AG09319 (cell line): ENCODE results near the gene ALS2.

Experiments
- DNase-seq: peaks from one replicate; pipeline ENCODE4 v3.0.0-alpha.2; 2010; ENCODE audit warnings: low read depth; ENCODE audit errors: extremely low read depth
- TF ChIP-seq, protein P1 (sequence below): IDR thresholded peaks from 2 replicates; pipeline ENCODE4 v1.5.1; 2011; ENCODE audit warnings: low read depth, mild to moderate bottlenecking, inconsistent platforms, low read length, moderate library complexity

The ALS2 gene

DNA sequence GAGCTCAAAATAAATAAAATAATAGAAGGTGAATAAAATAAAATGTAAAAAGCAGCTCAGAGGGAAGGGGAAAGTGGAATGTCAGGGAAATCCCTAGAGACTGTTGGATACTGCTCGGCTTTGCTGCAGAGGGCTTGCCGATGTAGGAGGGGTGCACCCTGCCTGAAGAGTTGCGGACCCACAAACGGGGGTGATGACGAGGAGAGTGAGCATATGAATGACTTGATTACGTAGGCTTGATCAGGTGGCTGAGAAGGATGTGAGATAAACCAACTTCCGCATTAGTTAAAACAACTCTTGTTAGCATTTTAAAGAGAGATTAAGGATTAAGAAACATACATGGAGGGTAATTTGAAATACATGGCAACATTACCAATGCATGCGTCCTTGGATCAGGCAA lies 116.4 kb downstream of the ALS2 start:
- DNase-seq = no peak
- TF ChIP-seq, protein P1, sequence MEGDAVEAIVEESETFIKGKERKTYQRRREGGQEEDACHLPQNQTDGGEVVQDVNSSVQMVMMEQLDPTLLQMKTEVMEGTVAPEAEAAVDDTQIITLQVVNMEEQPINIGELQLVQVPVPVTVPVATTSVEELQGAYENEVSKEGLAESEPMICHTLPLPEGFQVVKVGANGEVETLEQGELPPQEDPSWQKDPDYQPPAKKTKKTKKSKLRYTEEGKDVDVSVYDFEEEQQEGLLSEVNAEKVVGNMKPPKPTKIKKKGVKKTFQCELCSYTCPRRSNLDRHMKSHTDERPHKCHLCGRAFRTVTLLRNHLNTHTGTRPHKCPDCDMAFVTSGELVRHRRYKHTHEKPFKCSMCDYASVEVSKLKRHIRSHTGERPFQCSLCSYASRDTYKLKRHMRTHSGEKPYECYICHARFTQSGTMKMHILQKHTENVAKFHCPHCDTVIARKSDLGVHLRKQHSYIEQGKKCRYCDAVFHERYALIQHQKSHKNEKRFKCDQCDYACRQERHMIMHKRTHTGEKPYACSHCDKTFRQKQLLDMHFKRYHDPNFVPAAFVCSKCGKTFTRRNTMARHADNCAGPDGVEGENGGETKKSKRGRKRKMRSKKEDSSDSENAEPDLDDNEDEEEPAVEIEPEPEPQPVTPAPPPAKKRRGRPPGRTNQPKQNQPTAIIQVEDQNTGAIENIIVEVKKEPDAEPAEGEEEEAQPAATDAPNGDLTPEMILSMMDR = no peak

DNA sequence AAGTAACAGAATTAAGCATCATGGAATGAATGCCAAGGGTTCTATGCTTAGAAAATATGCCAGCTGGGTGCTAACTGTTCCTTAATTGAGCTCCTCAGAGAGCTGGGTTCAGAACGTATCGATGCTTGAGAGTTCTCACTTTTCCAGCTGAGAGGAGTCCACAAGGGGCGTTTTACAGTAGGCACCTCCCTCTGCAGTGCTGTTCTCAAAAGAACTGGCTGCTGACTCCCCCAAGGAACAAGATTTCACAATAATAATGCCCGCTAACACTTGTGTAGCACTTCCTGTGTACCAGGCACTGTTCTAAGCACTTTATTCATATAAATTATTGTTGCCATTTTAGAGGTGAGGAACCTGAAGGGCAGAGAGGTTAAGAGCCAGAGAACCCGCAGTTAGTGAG lies 119.4 kb downstream of the ALS2 start:
- DNase-seq = no peak
- TF ChIP-seq, protein P1 = no peak

DNA sequence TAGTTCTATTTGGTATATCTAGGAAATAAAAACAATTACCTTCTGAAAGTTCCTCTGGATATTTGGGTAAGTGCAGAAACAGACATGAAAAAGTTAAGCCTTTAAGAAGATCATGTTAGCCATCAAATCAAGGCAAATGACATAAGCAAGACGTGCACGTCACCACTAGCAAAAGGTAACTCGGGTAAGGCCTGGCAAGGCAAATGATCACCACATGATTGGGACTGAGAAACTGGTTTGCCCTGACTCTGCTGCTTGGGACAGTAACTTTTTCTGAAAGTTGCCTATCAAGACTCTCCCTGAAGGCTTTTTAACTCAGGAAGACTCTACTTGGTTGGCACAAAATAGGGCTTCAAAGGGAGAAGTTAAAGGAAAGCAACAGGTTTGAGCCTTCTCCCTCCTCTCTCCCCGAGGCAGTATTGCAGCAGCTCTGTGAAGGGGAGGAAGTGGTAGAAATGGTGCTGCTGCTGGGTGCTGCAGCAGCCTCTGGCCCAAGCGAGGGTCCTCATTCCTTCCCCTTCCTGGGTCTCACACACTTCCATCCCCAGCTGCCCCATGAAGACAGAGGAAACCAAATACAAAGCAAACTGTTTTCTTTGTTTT lies 120.3 kb downstream of the ALS2 start:
- TF ChIP-seq, protein P1 = no peak
- no peak for DNase-seq

DNA sequence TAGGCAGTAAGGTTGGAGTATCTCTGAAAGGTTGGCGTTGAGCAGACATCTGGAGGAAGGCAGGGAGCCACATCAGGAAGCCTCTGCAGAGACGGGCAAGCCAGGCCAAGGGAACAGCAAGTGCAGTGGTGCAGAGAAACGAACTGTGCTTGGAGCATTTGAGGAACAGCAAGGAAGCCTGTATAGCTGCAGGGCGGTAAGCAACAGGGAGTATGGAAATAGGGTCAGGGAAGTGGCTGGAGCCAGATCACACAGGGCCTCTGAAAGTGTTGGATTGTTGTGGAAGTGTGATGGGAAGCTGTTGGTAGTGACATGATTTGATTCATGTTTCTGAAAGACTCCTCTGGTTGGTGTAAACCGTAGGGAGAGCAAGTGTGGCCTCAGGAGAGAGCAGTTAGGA lies 124.0 kb downstream of the ALS2 start:
- DNase-seq = no peak
- TF ChIP-seq, protein P1 = no peak

DNA sequence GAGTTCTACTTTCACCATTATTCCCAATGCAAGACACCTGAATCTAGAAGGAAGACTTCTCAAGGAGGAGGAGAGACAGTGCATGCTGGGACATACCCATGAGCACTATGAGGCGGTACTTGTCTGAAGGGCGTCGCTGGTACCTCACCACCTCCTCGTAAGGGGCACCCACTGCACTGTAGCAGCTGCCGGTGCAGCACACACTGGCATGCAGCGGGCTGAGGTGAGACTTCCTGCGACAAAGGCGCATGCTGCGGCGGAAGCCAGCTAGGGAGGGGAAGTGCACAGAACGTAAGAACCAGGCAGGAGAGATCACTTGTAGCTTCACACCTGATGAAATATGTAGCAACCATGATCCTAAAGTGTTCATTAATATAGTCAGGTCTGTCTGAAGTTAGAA lies 124.6 kb downstream of the ALS2 start:
- DNase-seq = no peak
- TF ChIP-seq, protein P1 = no peak

DNA sequence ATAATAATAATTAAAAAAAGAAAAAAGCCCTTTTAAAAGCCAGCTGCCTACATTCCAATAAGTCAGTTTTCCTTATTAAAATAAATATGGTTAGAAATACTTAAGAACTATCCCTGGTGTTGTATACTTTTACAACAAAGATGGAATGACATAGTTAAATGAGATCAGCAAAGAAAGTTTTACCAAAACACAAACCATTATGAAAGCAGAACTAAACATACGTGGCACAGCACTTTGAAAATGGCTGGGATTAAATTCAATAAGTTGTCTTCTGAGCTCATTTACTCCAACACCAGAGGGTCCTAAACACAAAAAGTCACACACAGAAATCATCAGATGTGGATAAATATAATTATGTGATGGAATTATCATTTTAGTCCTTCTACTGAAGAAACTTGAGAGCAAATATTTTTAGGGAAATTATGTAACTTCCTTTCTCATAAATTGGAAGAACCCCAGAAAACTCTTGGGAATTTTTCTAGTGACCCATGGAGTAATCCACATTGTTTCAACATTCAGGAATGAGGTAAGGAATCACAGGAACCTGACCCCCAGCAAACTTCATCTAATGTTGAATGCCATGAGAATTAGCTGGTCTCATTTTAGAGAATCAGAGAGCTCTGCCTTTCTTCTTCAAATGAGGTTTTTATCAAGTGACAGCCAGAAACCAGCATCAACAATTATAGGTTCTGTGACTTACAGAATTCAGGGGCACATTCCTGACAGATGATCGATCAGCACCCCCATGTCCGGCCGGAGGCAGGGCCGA lies 125.9 kb downstream of the ALS2 start:
- DNase-seq = peak; percentile 52

DNA sequence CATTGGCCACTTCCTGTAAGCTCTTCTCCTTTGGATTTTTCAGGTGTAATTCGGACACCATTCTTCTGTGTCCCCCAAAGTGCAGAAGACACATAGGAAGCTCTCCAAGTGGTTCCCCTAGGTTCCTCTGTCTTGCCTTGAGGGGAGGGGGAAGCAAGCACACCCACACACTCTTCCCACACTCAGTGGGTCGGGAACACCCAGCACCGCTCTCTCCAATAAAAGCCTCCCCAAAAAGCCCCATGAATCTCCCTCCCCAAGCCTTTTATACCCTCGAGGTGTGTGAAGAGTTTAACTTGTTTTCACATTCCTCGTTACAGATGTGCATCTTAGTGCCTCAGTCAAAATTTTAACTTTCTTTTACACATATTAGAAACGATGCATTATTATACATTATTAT lies 127.5 kb downstream of the ALS2 start:
- TF ChIP-seq, protein P1 = no peak
- no peak for DNase-seq

More for the DNA sequence above, 125.9 kb downstream of the ALS2 start:
- TF ChIP-seq, protein P1 = no peak
